Measurements from ENCODE around the gene TMPRSS9. TPM values are rescaled to one million over a fixed set of nuclear protein-coding genes. Genes with fewer than 3 reads are reported as not detected.
"Not testable (repeated sequence)": the region's sequence is repeated elsewhere in the genome, so short reads cannot be mapped to it uniquely, and the experiment has no call there.

The TMPRSS9 gene
- polyA plus RNA-seq, 1 donor: 1.9 TPM

DNA sequence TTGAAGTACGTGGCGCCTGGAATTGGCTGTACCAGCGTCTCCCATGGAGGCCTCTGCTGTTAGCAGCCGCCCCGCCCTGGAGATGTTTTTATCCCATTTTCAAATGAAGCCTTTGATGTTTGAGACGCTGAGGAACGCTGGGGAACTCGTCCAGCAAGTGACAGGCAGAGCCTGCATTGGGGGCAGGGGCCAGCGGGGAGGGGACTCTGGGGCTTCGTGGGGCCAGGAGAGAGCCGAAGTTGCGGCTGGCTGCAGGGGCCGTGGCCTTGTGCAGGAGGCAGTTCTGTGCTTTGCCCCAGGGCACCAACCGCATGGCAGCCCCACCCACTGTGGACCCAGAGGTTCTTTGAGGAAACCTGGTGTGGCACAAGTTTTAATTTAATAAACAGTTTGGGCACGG, 18.1 kb upstream of the TMPRSS9 start:
- no CpG with 5 or more reads among the region's 15 CpGs for WGBS (ENCODE audit: insufficient coverage, low lambda C conversion rate)
- peaks cover 2% of the 10 kb centered on the region for H3K4me1 ChIP-seq (ENCODE audit: control insufficient read depth, insufficient read depth, low read length)
- DNase-seq: no peak
- H3K4me3 ChIP-seq (ENCODE audit: low read length): no peak overlapping the region
- H3K27ac ChIP-seq (ENCODE audit: low read length): no peak overlapping the region
- H3K9me3 ChIP-seq (ENCODE audit: control insufficient read depth, low read depth, low read length): no peaks in the 10 kb centered on the region
- H3K27me3 ChIP-seq (ENCODE audit: control insufficient read depth, insufficient read depth, low read length): no peaks in the 10 kb centered on the region
- peaks cover 78% of the 10 kb centered on the region for H3K36me3 ChIP-seq (ENCODE audit: control insufficient read depth, insufficient read depth, low read length)

DNA sequence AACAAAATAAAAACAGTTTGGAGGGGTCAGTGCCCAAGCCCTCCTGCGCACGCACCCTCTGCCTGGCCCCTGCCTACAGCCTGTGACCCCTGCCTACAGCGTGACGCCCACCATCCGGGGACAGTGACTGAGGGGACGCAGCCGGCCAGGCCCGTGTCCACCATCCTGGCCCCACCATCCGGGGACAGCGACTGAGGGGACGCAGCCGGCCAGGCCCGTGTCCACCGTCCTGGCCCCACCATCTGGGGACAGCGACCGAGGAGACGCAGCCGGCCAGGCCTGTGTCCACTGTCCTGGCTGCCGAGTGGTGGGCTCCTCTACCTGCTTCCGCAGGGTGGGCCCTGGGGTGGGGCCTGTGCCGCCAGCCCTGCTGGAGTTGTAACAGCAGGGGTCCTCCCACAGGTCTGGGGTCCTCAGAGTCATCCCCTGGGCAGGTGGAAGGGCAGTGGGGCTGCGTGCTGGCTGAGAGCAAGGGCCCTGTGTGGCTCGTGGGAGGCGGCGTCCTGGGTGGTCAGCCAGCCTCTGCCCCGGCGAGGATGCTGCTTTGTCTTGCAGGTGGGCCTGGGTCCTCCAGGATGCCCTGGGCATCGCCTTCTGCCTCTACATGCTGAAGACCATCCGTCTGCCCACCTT, 17.3 kb upstream of the TMPRSS9 start:
- peaks cover 70% of the 10 kb centered on the region for H3K36me3 ChIP-seq (ENCODE audit: control insufficient read depth, insufficient read depth, low read length)
- no peaks in the 10 kb centered on the region for H3K27me3 ChIP-seq (ENCODE audit: control insufficient read depth, insufficient read depth, low read length)
- H3K27ac ChIP-seq (ENCODE audit: low read length): no peak overlapping the region
- no peak for DNase-seq
- H3K4me1 ChIP-seq (ENCODE audit: control insufficient read depth, insufficient read depth, low read length): no peaks in the 10 kb centered on the region
- WGBS (ENCODE audit: insufficient coverage, low lambda C conversion rate): no CpG with 5 or more reads among the region's 29 CpGs
- no peaks in the 10 kb centered on the region for H3K9me3 ChIP-seq (ENCODE audit: control insufficient read depth, low read depth, low read length)
- no peak overlapping the region for H3K4me3 ChIP-seq (ENCODE audit: low read length)

DNA sequence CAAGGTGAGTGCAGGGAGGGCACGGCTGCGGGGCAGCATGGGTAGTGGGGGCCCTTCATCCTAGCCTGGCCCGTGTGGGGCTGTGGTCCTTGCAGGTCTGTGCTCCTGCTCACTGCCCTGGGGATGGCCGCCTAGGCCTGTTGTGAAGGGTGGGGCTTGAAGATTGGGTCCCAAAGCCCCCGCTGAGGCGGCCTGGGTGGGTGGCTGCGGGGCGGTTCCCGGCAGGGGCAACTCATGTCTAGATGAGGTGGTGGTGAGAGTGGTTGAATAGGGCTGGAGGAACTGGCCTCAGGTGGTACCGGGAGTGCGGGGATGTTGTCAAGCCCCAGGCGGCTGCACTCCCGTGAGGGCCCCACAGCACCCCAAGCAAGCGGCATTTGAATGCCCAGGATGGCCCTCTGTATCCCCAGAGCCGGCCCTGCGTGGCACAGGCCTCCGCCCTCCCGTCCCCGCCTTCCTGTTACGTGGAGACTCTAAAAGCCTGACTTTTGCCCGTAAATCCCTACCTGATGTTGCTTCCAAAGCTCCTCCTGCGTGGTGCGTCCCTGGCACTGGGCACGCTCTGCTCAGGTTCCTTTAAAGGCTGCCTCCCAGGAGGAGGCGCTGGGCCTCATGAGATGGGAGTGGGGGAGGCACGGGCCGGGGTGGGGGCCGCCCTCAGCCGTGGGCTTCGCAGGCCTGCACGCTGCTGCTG, 16.6 kb upstream of the TMPRSS9 start:
- no CpG with 5 or more reads among the region's 31 CpGs for WGBS (ENCODE audit: insufficient coverage, low lambda C conversion rate)
- Histone ChIP-seq H3K27me3 (ENCODE audit: control insufficient read depth, insufficient read depth, low read length) (no peaks in the 10 kb centered on the region), H3K27ac (ENCODE audit: low read length) (no peak overlapping the region), H3K36me3 (ENCODE audit: control insufficient read depth, insufficient read depth, low read length) (peaks cover 67% of the 10 kb centered on the region), H3K9me3 (ENCODE audit: control insufficient read depth, low read depth, low read length) (no peaks in the 10 kb centered on the region), H3K4me3 (ENCODE audit: low read length) (no peak overlapping the region), H3K4me1 (ENCODE audit: control insufficient read depth, insufficient read depth, low read length) (no peaks in the 10 kb centered on the region)
- DNase-seq: no peak

DNA sequence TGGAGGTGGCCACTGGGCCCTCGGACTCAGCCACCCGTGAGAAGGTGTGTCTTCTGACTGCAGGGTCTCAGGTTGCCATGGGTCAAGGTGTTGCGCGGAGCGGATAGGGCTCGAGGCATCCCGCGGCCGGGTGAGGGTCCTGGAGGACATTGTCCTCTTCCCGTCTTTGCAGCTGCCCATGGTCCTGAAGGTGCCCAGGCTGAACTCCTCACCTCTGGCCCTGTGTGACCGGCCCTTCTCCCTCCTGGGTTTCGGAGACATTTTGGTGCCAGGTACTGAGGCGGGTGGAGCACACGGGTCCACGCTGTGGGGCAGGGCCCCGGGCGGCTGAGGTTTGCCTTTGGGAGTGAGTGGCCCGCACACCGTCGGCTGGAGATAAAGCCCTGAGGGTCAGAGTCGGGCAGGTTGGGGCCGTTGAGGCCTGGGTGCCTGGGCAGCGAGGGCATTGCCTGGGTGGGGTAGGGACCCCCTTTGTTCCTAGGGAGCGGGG, 15.6 kb upstream of the TMPRSS9 start:
- peaks cover 62% of the 10 kb centered on the region for H3K36me3 ChIP-seq (ENCODE audit: control insufficient read depth, insufficient read depth, low read length)
- no peaks in the 10 kb centered on the region for H3K4me1 ChIP-seq (ENCODE audit: control insufficient read depth, insufficient read depth, low read length)
- H3K27me3 ChIP-seq (ENCODE audit: control insufficient read depth, insufficient read depth, low read length): no peaks in the 10 kb centered on the region
- H3K4me3 ChIP-seq (ENCODE audit: low read length): no peak overlapping the region
- no peaks in the 10 kb centered on the region for H3K9me3 ChIP-seq (ENCODE audit: control insufficient read depth, low read depth, low read length)
- DNase-seq: no peak
- no peak overlapping the region for H3K27ac ChIP-seq (ENCODE audit: low read length)
- WGBS (ENCODE audit: insufficient coverage, low lambda C conversion rate): no CpG with 5 or more reads among the region's 24 CpGs

DNA sequence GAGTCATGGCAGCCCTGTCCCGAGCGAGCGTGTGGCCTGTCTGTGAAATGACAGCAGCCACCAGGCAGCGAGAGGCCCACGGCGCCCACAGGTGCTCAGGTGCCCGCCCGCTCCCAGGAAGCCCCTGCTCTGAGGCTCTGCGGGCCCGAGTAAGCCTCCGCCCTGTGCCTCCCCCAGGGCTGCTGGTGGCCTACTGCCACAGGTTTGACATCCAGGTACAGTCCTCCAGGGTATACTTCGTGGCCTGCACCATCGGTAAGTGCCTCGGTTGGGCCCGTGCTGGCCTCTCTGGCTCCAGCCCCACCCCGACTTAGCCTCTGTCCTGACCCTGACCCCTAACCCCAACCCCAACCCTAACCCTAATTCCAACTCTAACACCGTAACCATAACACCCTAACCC, 15.0 kb upstream of the TMPRSS9 start:
- Histone ChIP-seq H3K9me3 (ENCODE audit: control insufficient read depth, low read depth, low read length) (no peaks in the 10 kb centered on the region), H3K4me3 (ENCODE audit: low read length) (no peak overlapping the region), H3K27me3 (ENCODE audit: control insufficient read depth, insufficient read depth, low read length) (no peaks in the 10 kb centered on the region), H3K4me1 (ENCODE audit: control insufficient read depth, insufficient read depth, low read length) (no peaks in the 10 kb centered on the region), H3K27ac (ENCODE audit: low read length) (no peak overlapping the region), H3K36me3 (ENCODE audit: control insufficient read depth, insufficient read depth, low read length) (peaks cover 63% of the 10 kb centered on the region)
- no CpG with 5 or more reads among the region's 17 CpGs for WGBS (ENCODE audit: insufficient coverage, low lambda C conversion rate)
- no peak for DNase-seq

DNA sequence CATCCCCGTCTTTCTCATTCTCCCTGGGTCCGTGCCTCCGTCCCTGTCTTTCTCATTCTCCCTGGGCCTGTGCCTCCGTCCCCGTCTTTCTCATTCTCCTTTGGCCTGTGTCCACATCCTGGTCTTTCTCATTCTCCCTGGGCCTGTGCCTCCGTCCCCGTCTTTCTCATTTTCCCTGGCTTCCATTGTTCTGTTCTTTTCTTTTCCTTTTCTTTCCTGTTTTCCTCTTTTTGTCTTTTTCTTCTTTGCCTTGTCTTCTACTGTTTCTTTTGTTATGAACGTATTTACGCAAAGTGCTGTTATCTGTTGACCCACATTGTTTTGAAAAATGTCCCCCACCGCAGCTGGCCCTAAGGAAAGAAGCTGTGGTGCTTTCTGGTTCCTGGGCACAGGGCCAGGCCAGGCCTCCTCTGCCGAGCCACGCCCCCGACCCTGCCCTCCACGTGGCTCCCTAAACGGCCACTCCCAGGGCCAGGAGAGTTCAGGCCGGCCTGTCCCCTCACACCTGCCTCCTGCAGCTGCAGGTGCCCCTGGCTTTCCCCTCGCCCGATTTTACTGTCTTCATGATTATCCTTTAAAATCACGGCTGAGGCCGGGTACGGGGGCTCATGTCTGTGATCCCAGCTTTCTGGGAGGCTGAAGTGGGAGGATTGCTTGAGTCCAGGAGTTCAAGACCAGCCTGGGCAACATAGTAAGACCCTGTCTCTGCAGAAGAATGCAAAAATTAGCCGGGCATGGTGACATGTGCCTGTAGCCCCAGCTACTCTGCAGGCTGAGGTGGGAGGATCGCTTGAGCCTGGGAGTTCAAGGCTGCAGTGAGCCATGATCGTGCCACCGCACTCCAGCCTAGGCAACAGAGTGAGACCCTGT, 14.0 kb upstream of the TMPRSS9 start:
- Histone ChIP-seq H3K27me3 (ENCODE audit: control insufficient read depth, insufficient read depth, low read length) (no peaks in the 10 kb centered on the region), H3K9me3 (ENCODE audit: control insufficient read depth, low read depth, low read length) (no peaks in the 10 kb centered on the region), H3K4me1 (ENCODE audit: control insufficient read depth, insufficient read depth, low read length) (no peaks in the 10 kb centered on the region), H3K36me3 (ENCODE audit: control insufficient read depth, insufficient read depth, low read length) (peaks cover 62% of the 10 kb centered on the region), H3K4me3 (ENCODE audit: low read length) (no peak overlapping the region), H3K27ac (ENCODE audit: low read length) (no peak overlapping the region)
- 69% methylated on average over 8 of the region's 25 CpGs for WGBS (ENCODE audit: insufficient coverage, low lambda C conversion rate)
- peak; percentile 41 to 63 for DNase-seq

DNA sequence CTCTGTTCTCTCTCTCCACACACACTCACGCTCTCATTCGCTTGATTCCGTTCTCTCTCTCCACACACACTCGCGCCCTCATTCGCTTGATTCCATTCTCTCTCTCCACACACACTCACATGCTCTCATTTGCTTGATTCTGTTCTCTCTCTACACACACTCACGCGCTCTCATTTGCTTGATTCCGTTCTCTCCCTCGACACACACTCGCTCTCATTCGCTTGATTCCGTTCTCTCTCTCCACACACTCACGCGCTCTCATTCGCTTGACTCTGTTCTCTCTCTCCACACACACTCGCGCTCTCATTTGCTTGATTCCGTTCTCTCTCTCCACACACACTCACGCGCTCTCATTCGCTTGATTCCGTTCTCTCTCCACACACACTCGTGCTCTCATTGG, 10.2 kb upstream of the TMPRSS9 start:
- not testable (repeated sequence) for H3K27ac ChIP-seq (ENCODE audit: low read length); H3K4me1 ChIP-seq (ENCODE audit: control insufficient read depth, insufficient read depth, low read length); H3K27me3 ChIP-seq (ENCODE audit: control insufficient read depth, insufficient read depth, low read length); H3K9me3 ChIP-seq (ENCODE audit: control insufficient read depth, low read depth, low read length); DNase-seq; H3K4me3 ChIP-seq (ENCODE audit: low read length)
- 99% methylated on average over 21 of the region's 24 CpGs for whole genome bisulfite sequencing (ENCODE audit: insufficient coverage, low lambda C conversion rate)
- H3K36me3 ChIP-seq (ENCODE audit: control insufficient read depth, insufficient read depth, low read length): peaks cover 63% of the 10 kb centered on the region

DNA sequence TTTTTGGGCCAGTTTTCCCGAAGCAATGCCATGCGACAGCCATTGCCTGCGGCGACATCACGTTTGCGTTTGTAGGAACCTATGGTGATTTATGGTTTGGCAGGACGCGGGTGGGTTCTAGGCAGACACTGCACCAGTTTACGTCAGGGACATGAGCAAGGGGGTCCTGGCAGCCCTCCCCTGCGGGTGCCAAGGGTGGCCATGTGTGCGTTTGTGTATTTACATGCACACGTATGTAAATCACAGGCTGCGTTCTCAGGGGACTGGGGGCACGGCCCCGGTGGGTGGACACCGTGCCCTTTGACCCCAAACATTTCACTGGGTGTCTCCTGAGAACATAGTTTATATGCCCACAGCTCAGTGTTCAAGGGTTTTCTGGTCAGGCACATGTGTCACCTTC, 9.4 kb upstream of the TMPRSS9 start:
- no peak for DNase-seq
- no peak overlapping the region for H3K4me3 ChIP-seq (ENCODE audit: low read length)
- H3K27me3 ChIP-seq (ENCODE audit: control insufficient read depth, insufficient read depth, low read length): no peaks in the 10 kb centered on the region
- H3K36me3 ChIP-seq (ENCODE audit: control insufficient read depth, insufficient read depth, low read length): peaks cover 57% of the 10 kb centered on the region
- no CpG with 5 or more reads among the region's 16 CpGs for WGBS (ENCODE audit: insufficient coverage, low lambda C conversion rate)
- H3K4me1 ChIP-seq (ENCODE audit: control insufficient read depth, insufficient read depth, low read length): no peaks in the 10 kb centered on the region
- H3K27ac ChIP-seq (ENCODE audit: low read length): no peak overlapping the region
- no peaks in the 10 kb centered on the region for H3K9me3 ChIP-seq (ENCODE audit: control insufficient read depth, low read depth, low read length)

DNA sequence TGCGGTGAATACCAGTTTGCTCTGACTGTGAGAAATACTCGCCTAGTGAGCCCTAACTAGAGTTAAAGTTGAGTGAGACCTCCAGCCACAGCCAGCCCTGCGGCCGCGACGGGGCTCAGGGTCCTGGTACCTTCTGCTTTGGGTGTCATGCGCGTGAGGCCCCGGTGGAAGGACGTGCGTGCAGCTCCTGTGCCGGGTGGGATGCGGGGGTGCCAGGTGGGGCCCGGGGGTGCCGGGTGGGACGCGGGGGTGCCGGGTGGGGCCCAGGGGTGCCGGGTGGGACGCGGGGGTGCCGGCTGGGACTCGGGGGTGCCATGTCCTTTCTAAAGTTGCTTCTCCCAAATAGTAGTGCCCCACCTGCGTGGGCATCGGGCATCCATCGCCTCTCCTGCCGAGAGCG, 8.5 kb upstream of the TMPRSS9 start:
- WGBS (ENCODE audit: insufficient coverage, low lambda C conversion rate): no CpG with 5 or more reads among the region's 28 CpGs
- no peak overlapping the region for H3K4me3 ChIP-seq (ENCODE audit: low read length)
- H3K4me1 ChIP-seq (ENCODE audit: control insufficient read depth, insufficient read depth, low read length): no peaks in the 10 kb centered on the region
- no peak overlapping the region for H3K27ac ChIP-seq (ENCODE audit: low read length)
- no peaks in the 10 kb centered on the region for H3K27me3 ChIP-seq (ENCODE audit: control insufficient read depth, insufficient read depth, low read length)
- DNase-seq: no peak
- H3K36me3 ChIP-seq (ENCODE audit: control insufficient read depth, insufficient read depth, low read length): peaks cover 55% of the 10 kb centered on the region
- H3K9me3 ChIP-seq (ENCODE audit: control insufficient read depth, low read depth, low read length): no peaks in the 10 kb centered on the region

DNA sequence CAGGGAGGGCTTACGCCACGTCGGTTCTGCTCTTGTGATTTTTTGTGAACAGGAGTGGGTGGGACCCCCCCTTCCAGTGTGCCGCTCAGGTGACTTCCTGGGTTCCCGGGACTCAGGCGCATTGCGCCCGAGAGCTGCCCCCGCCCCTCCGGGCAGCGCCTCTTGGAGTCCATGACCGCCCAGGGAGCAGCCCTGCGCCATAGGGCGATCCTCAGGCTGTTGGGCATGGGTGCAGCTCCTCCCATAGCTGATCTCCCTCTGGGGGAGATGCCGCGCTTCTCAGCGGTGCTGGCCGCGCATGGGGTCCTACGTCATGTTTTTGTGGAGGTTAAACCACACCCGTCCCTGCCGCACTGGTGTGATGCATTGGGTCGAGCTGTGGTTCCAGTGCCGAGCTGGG, 7.9 kb upstream of the TMPRSS9 start:
- no peak overlapping the region for H3K4me3 ChIP-seq (ENCODE audit: low read length)
- no peak for DNase-seq
- no CpG with 5 or more reads among the region's 24 CpGs for WGBS (ENCODE audit: insufficient coverage, low lambda C conversion rate)
- H3K9me3 ChIP-seq (ENCODE audit: control insufficient read depth, low read depth, low read length): no peaks in the 10 kb centered on the region
- H3K36me3 ChIP-seq (ENCODE audit: control insufficient read depth, insufficient read depth, low read length): peaks cover 53% of the 10 kb centered on the region
- H3K27ac ChIP-seq (ENCODE audit: low read length): no peak overlapping the region
- H3K27me3 ChIP-seq (ENCODE audit: control insufficient read depth, insufficient read depth, low read length): no peaks in the 10 kb centered on the region
- H3K4me1 ChIP-seq (ENCODE audit: control insufficient read depth, insufficient read depth, low read length): no peaks in the 10 kb centered on the region

Data from large intestine (tissue), 3 donors.